ENCODE results near the gene MOB3C.

The MOB3C gene

GRCh38 chr1:46603858-46604549, 12.6 kb downstream of the MOB3C start, which contains the start of gene MKNK1:
TSS of gene MKNK1 (minus strand) at chr1:46604268. CDS start at chr1:46583327, 20,941 bp downstream.
- peak; percentile 97 to 98 for DNase-seq

DNA sequence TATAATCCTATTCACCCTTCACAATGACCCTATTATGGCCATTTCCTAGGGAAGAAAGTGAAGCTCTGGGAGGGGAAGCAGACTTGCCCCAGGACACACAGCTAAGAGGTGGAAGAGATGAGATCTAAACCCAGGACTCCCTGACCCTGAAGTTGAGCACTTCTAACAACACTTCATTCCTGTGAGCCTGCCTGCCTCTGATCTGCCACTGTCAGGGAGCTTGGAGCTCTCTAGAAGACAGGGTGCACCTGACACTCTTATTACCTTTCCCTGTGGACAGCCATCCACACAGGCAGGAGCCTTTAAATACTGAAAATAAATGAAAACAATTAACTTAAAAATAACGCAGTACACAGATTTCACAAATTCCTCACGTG, 13.1 kb downstream of the MOB3C start:
- DNase-seq = no peak

DNA sequence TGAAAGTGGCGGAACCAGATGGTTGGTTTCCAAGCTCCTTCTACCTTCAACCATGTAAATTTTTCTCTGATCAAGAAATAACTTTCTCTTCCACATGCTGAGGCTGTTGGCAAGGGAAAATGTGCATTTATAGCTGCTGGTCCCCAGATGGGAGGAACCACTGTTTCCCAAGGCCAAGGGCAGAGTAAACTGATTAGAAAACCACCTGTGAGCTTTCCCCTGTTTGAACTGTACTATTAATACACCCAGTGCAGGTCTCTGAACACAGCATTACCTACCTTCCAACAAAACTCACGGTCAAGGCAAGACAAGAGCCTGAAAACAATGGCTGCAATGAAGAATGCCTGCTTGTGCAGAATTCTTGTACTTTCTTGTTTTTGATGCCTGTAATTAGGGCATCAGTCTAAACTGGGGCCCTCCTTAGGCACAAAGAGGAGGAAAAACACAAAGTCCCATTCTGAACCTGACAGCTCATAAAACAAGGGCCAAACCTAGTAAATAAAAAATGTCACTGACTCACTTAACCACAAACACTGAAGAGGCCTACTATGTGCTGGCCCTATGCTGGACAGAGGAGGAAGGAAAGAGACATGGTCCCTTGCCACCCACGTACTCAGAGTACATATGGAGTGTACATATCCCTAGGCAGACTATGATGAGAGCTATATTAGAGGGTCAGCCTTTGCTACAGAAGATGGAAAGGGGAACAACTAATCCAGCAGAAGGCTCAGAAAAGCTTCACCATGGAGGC, 15.2 kb downstream of the MOB3C start:
- DNase-seq = no peak

DNA sequence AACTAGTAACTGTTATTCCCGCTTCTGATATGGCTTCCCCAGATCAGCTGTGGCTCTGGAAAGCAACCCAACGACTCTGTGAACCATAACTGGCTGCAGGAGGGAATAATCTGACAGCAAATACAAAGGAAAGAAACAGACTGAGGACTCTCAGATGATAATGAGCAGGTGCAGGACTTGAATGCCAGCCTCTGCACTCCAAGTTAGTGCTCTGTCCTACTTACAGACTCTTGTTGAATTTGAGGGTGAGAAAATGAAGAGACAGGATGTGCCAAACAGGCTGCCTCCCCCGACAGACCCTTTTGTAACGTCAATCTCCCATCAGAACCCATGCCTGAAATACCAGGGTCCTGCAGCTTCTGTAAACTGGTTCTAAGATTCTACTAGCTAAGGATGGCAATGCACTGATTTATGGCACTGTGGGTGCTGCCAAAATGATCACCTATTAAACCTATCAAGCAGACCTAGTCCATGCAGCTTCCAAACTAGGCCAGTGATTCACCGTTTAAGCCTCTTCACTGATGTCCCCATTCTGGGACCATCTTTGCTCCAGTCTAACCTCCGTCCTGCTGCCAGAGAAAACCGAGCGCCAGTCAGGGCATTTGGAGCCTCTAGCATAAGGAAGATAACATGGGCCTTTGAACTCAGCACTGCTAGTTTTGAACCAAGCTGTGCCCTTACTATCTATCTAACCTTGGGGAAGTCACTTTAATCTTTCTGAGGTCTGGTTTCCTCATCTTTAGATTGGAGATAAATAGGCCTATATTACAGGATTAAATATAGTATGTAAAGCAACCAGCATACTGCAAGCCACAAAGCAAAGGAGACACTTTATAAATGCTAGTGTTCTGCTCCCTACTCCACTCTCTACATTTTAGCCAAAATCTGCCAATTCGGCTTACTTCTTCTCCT, 17.3 kb downstream of the MOB3C start:
- no peak for DNase-seq

DNA sequence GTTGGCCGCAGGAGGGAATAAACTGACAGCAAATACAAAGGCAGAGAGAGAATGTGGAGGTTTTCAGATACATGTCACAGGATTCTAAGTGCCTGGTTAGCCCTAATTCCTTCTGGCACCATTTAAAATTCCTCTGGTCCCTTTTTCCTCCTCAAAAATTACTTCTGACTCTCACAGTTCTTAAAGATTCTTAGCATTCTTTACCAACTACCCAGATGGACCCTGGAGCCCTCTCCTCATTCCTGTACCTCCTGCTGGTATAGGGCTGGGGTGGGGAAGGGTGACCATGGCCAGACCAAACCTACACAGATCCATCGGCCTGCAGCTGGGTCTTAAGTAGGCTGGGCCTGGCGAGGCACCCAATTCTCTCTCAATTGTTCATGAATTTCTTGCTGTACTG, 19.8 kb downstream of the MOB3C start:
- no peak for DNase-seq

DNA sequence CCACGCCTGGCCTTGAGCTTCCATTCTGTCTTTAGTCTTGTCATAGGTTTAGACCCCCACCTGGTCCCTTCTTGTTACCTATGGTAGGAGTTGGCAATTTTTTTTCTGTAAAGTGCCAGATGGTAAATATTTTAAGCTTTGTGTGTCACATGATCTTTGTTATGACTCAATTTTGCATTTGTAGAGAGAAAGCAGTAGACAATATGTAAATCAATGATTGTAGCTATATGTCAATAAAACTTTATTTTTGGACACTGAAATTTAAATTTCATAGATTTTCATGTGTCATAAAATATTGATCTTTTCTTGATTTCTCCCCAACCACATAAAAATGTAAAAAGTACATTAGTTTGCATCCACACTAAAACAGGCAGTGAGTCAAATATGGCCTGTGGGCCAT, 20.6 kb downstream of the MOB3C start:
- DNase-seq = no peak

GRCh38 chr1:46595127-46595526, 21.5 kb downstream of the MOB3C start:
- DNase-seq = peak; percentile 23 to 56

DNA sequence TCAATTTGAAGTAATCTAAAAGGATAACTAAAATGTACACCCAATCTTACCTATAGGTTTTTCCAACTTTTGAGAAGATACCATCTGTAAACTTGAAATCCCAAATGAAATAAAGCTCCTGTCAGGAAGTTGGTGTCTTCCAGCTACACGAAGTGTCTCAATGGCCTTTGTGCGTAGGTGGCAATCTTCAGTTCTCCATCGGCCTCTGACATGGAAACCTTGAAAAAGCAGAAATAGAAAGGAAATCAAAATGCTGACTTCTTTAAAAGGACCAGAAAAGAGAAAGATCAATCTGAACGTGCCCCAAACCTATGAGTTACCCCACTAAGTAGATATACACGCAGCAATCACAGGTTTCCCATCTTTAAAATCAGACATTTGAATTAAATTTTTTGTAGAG, 22.5 kb downstream of the MOB3C start:
- no peak for DNase-seq

DNA sequence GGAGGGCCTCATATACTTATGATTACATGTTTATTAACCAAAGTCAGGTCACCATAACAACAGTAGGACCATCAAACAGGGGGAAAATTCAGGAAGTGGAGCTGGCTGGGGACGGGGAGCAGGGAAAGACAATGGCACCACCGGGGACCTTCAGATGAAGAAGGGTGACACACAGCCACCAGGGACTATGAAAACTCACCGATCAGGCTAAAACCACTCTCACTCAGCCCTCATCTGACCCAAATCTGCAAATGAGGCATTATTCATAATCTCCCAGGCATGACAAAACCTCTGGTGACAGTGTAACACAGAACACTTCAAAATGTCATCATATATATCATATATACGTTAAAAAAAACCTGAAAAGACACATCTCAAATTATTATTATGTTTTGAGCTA, 23.8 kb downstream of the MOB3C start:
- no peak for DNase-seq

DNA sequence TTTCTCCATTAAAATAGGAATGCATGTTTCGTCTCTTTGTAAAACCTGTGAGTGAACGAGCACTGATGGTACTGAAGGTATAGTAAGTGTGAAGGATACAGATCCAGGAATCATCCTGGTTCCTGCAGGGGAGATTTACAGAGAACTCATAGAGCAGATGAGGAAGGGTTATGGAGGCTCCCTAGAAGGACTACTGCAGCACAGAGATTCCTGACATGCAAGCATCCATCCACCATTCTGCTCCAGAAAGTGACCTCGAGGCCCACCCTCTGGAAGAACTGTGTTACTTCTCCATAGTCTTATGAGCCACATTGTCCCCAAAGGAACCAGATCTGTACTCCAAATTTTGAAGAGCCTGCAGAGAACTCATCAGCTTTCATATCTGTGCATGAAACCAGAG, 27.1 kb downstream of the MOB3C start:
- DNase-seq = no peak

- DNase-seq = peak in 1 of 2 donors; percentile 23
These were observed 29.5 kb downstream of the MOB3C start for GRCh38 chr1:46587069-46587468.

GRCh38 chr1:46585312-46585938, 31.2 kb downstream of the MOB3C start:
- DNase-seq = no peak

DNA sequence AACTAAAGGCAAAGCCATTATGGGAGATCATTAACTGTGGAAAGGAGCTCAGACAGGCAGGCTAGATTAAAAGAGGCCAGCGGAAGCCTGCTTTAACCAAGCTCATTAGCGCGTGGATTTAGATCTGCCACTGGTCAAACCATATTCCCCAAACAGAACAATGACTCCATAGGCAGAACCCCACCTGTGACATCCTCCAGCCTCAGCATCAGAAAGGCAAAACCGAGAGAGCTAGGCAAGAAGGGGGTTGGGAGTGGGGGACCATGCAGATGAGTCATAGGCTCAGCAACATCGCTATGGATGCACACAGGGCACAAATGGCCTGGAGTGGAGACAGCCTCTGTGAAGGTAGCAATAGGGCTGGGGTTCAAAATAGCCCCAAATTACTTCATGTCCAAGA, 33.1 kb downstream of the MOB3C start:
- DNase-seq = no peak

DNA sequence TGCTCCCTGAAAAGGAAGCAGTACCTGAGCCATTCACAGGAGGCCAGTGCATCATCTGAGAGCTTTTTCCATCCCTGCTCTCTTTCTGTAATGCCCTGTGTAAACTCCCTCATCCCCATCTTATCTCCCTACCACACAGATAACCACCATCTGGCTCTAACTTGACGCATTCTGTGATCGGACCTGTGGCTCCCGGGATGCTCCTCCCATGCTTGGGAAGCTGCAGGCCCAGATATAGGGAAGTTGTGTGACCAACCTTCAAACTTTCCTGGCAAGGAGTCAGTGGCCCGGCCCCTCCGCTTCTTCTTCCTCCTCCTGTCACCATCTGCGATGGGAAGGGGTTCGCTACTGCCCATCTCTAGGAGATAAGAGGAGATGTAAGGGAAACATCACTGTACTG, 33.6 kb downstream of the MOB3C start:
- DNase-seq = no peak

GRCh38 chr1:46581681-46582455, 34.7 kb downstream of the MOB3C start:
- no peak for DNase-seq

- DNase-seq = no peak
These were observed 36.3 kb downstream of the MOB3C start for GRCh38 chr1:46580140-46580903.

GRCh38 chr1:46577671-46578070, 38.9 kb downstream of the MOB3C start:
- no peak for DNase-seq

DNA sequence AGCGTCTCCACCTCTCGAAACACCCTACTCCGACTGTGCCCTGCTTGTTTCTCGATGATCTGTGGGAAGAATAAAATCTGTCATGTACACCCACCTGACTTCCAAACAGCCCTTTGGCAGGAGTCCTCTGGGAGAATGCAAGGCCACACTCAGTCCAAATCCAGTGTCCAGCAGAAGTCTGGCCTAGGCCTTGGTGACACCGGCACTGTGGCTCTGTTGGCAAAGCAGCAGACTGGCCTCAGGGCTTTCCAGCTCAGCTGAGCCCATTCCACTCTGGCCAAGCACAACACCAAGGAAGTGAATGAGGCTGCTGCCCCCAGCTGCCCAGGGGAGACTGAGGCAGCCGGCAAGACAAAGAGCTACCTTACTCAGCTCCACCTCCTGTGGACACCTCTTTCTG, 40.0 kb downstream of the MOB3C start:
- DNase-seq = no peak

DNA sequence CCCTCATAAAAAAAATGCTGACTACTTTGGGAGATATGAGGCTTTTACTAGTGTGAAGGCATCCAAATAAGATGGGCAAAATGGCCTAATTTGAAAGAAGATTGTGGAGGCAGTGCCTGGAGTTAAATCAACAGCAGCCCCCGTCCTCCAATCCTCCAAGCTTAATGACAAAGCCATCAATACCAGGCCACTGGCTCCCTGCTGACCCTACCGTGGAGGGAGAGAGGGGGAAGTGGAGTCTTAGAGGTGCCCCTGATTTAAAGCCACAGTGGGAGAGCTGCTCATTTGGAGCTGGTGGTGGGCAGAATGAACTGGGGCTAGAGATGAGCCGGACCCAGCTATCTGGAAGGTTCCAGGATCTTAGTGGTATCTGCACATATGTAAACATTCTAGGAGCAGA, 40.8 kb downstream of the MOB3C start:
- no peak for DNase-seq

- DNase-seq = no peak
These were observed 41.3 kb downstream of the MOB3C start for GRCh38 chr1:46575300-46575699.

DNA sequence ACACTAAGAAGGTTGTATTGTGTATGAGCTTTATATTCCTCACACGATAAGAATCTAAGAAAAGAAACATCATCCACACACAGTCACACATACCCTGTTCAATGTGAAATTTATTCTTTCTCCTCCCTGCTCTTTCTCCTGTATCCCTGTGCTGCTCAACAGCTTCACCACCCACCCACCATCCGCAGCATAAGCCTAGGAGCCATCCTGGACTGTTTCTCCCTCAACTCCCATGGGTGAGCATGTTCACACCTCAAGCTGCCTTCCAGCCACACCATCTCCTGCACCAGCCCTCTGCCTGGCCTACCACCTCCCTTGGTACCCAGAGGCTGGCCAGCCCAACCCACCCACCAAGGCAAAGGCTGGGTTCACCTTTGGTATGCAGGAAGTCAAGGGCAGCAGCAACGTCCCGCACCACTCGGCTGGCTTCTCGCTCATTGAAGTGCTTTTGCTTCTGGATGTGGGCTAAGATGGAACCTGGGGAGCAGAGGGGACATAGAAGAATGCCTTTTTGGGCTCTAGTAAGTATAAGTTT, 44.9 kb downstream of the MOB3C start:
- no peak for DNase-seq
